Dermis microvascular lymphatic vessel endothelial cell (primary cell): ENCODE measurements around the gene MAMDC2. TPM values are rescaled to one million over a fixed set of nuclear protein-coding genes. Genes with fewer than 3 reads are reported as not detected.

Experiments
- DNase-seq, 2 donors: peaks; one replicate each; pipeline versions ENCODE4 v3.0.0 to v3.0.0-alpha.2; 2010; ENCODE audit warnings: low read depth in 2 of 2
- total RNA-seq: library from RNA; depleted of rRNA; stranded (reverse); fragments of >200 nt; gene quantifications from 2 replicates; pipeline ENCODE4 v1.2.1, GENCODE V29; 2014

Gene MAMDC2, protein sequence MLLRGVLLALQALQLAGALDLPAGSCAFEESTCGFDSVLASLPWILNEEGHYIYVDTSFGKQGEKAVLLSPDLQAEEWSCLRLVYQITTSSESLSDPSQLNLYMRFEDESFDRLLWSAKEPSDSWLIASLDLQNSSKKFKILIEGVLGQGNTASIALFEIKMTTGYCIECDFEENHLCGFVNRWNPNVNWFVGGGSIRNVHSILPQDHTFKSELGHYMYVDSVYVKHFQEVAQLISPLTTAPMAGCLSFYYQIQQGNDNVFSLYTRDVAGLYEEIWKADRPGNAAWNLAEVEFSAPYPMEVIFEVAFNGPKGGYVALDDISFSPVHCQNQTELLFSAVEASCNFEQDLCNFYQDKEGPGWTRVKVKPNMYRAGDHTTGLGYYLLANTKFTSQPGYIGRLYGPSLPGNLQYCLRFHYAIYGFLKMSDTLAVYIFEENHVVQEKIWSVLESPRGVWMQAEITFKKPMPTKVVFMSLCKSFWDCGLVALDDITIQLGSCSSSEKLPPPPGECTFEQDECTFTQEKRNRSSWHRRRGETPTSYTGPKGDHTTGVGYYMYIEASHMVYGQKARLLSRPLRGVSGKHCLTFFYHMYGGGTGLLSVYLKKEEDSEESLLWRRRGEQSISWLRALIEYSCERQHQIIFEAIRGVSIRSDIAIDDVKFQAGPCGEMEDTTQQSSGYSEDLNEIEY
- total RNA-seq = 0.89 and 3.1 TPM in 2 replicates

DNA sequence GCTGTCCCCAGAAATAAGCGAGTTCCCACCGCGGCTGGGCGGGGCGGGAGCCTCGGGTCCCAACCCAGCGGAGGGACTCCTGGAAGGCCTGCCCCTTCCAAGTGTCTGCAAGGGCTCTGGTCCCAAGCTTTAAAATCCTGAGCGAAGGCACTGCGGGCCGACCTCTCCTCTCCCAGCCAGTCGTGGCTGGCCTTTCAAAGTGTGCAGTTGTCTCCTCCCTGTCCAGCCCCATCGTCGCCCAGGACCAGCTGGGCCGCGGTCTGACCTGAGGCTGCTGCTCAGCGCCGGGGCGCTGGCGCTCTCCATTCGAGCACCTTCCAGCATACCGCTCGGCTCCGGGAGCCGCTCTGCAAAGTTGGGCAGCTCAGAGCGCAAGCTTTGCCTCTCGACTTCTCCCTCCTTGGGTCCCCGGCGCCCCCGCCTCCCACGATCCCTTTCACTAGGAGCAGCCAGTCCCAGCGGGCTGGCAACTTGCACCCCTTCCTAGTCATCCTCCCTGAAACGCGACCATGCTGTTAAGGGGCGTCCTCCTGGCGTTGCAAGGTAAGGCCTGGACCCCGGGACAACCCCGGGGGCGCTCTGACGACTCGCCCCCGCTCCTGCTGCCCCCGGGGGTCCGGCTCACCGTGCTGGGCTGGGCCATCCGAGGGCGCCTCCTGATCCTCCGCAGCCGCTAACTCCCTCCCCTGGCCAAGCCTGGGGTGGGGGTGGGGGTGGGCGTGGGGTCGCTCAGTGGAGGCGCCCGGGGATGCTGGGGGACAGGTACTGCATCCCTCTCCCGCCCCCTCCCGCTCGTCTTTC, at the start of gene MAMDC2:
MAMDC2 (plus strand) TSS at position 160 of the 801 bp plus-strand sequence; CDS start at position 510, 350 bp downstream.
- DNase-seq = peak in 1 of 2 donors; percentile 41

DNA sequence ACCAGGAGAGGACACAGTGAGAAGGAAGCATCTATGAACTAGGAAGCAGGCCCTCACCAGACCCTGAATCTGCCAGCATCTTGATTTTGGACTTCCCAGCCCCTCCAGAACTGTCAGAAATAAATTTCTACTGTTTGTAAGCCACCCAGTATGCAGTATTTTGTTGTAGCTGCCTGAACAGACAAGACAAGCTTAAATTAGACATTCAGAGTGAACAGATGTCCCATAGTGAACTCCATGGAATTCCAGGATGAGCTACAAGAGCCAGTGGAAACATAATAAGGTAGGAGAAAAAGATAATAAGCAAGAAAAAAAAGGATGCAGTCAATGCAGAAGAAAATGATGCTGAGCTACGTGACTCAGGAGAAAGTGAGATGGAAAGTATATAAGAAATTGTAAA, 47.8 kb upstream of the MAMDC2 start:
- no peak for DNase-seq

DNA sequence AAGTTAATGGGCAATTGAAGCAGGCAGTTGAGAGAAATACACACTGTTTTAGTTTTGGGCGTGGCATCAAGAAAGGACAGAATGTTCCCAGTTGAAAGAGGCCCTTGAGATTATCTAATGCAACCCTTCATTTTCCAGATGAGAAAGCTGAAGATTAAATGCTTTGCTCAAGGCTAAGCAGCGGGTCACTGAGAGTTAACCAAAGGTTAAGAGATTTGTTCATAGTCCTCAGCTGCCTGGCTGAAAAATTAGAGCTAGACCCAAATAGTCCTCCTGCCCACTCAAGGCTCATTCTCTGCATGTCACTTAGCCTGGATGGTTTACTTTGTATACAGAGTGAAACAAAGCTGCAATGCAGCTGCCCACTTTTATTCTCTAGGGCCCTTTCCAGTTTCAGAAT, 46.7 kb upstream of the MAMDC2 start:
- no peak for DNase-seq

DNA sequence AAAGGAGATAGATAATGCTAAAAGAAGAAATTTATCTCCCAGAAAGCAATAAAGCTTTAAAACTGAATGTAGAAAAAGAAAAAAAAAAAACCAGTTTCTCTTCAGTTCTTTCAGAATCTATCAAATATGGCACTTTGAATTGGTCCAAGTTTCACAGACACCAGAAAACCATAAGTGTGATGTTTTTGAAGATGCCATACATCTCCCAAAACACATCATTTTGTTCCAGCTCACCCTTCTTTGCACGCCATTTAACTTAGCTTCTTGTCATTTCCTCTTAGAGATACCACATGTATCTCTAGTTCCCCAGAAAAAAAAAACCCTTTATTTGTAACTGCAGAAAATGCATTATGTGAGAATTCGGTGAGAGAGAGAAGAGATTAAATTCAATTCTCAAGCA, 46.1 kb upstream of the MAMDC2 start:
- DNase-seq = no peak

DNA sequence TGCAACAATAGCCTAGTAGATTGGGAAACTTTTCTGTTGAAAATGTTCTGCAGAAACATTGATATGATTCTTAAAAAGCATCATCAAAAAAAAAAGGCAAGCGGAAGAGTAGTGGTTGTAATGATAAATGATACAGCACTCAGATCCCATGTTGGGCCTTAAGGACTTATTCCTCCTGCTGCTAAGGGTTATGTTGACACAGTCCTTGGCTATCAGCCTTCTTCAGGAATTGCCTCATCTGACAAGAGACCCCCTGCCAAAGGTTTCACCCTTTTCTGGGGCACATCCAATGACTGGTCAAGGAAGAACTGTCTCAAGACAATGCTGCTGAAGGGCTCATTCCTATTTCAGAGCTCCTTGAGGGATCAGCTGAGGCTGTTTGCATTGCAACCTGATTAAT, 44.3 kb upstream of the MAMDC2 start:
- no peak for DNase-seq

DNA sequence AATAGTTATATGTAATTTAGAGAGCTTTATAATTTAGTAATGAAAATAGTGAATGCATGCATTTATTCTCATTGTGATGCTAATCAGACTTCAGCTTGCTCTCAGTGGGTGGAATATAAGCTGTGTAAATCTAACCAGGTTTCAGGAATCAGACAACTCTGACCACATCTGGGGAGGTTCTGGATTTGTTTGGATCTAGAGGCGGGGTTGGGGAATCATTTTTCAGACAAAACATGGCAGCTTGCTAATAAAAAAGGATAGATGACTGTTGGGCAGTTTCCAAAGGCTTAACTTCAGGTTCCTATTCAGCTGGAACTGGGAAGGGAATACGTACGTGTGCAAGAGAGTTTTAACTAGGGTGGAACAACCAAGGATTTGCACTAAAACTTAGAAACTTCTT, 43.2 kb upstream of the MAMDC2 start:
- DNase-seq = no peak

DNA sequence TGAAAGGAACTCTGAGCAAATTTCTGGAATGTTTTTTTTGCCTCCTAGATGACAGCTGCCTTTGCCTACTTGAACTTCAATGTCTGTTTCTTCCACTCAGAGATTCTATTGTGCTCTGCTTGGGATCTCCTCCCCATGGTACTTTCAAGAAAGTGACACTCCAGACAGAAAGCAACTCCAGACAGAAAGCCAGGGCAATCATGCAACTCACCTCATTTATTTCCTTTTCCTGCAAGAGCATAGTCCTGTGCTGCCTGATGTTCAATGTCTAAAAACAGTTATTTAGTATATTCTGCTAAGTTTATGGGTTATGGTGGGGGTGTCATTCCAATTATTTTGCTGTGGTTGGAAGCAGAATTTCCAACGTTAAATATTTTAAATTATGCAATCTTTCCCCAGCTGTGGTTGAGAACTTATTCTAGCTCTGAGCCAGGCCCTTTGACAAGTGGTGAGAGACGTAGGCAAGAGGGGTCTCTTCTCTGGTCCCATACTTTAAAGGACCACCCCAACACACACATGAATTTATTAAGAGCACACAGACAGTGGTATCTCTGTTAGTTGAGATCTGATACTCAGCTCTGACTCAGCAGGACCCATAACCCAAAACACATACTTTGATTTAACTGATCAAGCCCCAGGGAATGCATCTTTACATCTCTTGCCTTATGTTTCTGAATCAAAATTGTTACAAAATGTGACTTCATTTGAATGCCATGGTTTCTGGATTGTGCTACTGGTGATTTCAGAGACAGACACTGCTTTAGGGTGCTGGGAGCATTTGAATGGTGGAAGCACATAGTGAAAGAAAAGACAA, 39.5 kb upstream of the MAMDC2 start:
- peak in 1 of 2 donors; percentile 19 for DNase-seq

DNA sequence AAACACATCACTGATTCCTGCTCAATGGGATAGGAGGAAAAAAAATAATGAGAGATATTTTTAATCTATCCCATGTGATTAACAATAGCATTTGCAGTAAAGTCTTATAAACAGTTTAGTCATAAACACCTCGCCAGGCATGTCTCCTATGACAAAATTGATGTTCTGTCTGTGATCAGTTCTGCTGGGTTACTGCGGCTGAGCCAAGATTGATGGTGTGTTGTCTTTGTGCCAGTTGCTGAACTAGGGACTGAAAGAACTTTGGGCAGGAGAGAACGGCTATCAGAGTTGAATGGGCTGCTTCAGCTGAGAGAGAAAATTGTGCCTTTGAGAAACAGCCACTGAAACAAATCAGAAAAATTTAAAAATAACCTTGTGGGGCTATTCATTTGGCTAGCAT, 37.3 kb upstream of the MAMDC2 start:
- DNase-seq = no peak

DNA sequence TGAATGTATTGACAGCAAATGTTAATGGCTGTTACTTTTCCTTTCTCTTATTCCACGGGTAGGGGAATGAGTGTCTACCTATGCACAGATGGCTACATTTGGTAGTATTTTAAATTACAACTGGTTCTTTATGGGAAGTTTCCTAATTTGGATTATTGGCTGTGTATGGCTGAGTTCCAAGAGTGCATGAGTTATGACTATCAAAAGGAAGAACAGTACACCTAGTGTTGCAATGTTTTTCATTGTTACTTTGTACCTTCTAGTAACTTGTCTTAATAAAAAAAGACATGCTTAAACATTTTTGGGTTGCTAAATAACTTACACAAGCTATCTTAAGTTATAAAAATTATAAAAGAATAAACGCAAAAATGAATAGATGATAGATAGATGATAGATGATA, 35.8 kb upstream of the MAMDC2 start:
- DNase-seq = no peak

DNA sequence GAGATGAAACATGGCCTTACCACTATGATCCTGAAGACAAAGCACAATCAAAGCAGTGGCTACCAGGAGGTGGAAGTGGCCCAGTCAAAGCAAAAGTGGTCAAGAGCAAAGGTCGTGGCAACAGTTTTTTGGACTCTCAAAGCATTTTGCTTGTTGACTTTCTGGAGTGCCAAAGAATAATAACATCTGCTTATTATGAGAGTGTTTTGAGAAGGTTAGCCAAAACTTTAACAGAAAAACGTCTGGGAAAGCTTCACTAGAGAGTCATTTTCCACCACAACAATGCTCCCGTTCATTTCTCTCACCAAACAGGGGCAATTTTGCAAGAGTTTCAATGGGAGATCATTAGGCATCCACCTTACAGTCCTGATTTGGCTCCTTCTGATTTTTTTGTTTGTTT, 33.6 kb upstream of the MAMDC2 start:
- DNase-seq = no peak

DNA sequence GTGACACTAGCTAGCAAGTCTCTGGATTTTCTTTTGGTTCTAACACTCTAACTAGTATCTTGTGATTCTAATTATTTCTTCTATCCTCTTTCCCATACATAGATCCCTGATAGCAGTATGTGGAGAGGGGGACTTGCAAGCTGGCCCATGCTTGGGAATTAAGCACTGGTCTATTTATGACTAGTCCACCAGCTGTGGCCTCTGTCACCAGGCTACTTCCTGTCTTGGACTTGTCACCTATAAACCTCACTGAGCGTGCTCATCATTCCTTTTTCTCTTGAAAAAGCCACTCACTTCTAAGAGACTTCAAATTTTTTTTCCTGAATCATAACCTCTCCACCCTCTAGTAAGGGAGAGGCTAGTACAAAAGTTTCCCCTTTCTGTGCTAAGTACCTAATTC, 32.3 kb upstream of the MAMDC2 start:
- no peak for DNase-seq

DNA sequence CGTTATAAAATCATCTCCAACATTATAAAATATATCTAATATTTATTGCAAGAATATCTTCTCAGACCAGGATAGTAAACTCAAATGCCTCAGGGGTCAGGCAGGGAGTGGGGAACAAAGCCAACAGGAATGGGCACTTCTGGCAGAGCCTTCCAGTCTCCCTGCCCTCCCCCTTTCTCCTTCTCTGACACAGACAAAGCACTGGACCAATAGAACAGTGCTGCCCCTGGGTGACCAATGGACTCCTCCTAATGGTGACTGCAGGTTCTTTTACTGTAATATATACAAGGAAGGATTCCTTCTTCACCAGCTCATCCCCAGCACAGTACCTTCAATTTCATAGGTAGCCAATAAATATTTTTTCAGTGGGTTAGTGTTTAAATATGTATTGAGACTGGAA, 31.1 kb upstream of the MAMDC2 start:
- no peak for DNase-seq

DNA sequence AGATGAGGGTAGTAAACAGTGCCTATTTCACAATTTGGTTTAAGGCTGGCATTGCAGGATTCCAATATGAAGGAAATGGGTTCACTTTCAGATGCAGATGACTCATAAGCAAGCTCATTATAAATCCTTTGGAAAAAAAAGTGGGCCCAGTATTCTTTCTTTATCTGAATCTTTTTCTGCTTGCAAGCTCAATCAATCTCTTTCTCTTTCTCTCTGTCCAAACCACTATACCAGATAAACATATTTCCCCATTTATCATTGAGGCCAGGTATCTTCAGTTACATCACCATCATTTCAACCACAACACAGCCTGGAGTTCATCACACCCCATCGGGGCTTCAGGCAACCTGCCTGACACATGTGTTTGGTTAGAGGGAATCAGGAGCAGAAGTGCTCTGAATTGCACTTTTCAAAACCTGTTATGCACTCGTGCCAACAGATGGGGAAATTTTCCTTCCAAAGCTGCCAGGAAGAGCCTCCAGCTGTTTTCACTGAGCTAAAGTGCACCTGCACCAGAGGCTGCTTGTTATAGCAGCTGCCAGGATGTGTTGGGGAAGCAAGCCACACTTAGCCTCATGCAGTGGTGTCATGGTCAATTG, 30.0 kb upstream of the MAMDC2 start:
- peak; percentile 7 to 18 for DNase-seq

DNA sequence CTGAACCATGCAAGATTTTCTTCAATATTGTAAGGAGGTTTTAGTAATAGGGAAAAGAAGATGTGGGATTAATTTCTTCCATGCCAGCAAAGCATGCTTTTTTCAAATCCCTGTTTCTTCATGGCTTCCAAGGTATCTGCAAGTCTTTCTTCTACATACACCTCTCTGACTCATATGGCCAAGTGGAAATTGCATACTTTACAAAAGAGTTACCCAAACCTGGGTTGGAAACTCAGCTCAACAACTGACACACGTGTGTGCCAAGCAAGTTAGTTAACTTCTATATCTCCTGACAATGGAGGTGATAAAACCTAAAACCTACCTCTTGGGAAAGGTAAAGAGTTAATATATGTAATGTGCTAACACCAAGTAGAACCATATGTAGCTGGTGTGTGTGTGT, 28.5 kb upstream of the MAMDC2 start:
- DNase-seq = no peak

DNA sequence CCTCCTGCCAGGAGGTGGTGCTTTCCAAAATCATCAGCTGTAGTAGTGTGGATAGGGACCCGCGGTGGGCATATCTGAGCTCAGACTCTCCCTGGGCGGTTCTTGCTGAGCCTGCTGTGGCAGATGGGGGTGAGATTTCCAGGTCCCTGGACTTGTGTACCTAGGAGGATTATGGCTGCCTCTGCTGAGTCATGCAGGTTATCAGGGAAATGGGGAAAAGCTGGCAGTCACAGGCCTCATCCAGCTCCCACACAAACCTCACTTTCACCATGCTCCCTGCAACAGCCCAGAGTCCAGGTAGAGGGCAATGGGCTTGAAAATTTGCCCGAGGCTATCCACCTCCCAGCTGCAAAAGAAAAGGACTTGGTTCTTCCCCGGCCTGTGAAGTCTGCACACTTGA, 23.4 kb upstream of the MAMDC2 start:
- no peak for DNase-seq

DNA sequence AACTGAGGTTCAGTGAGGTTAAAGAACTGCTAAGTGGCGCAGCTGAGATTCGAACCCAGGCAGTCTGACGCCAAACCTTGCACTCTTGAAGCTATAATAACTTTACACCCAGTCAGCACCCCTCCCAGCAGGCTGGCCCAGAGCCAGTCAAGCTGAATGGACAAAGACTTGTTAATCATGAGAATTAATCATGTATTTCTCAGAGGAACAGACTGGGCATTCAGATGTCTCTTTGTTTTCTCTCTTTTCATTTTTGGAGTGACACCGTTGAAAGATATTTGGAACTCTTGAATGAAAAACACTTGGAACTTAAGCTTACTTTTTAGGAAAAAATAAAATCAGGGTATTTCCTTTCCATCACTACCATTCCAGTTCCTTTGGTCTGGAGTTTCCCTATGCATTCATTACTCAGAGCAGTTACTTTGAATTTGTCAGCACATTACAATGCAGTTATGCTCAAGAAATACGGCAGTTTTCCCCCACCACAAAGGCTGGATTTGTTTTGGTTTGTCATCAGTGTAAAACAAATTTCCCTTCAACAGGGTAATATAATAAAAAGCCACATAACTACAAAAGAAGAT, 22.6 kb upstream of the MAMDC2 start:
- DNase-seq = peak in 1 of 2 donors; percentile 85

DNA sequence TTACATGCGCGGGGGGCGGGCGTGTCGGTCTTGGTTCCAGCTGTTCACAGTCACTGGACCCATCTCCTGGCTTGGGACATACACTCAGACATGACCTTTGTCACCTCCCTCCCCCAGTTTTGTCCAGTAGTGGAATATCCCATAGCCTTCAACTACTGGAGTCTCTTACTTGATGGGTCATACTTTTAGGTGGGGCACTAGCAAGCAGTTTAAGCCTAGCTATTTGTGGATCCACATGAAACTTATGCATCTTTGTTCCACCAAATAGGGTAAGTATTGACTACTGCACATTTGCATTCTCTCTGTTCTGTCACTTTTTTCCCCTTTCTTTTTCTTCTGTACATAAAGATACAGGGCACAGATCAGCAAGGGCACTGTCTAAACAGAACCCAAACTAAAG, 15.4 kb upstream of the MAMDC2 start:
- no peak for DNase-seq

DNA sequence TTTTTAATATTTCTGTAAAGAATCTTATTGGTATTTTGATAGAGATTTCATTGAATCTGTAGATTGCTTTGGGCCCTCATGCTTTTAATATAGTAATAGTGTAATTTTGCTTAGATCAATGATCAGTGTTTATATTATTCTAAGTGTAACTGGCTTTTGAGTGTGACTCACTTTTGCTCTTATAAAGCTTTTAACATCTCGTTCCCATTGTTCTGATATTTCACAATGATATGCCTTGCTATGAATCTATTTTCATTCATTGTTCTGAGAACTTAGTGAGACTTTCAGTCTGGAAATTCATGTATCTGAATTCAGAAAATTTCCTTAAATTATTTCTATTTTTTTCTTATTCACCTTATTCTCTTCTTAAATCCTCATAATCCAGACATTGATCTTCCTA, 13.5 kb upstream of the MAMDC2 start:
- DNase-seq = peak in 1 of 2 donors; percentile 70

DNA sequence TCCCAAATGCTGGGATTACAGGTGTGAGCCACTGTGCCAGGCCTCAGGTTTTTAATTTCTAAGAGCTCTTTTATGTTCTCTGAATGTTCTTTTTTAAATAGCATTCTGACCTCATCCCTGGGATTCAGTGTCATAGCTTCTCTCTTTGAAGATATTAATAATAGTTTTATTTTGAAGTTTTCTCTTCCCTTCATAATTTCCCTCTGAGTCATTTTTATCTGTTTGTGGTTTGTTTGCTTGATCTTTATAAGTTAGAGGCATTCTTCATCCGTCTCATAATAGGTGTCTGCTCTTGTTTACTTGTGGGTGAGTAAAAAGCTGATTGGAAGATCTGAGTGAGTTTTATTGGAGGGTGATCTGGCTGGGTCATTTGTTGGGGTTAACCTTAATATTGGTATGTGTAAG, 12.5 kb upstream of the MAMDC2 start:
- DNase-seq = peak in 1 of 2 donors; percentile 33

DNA sequence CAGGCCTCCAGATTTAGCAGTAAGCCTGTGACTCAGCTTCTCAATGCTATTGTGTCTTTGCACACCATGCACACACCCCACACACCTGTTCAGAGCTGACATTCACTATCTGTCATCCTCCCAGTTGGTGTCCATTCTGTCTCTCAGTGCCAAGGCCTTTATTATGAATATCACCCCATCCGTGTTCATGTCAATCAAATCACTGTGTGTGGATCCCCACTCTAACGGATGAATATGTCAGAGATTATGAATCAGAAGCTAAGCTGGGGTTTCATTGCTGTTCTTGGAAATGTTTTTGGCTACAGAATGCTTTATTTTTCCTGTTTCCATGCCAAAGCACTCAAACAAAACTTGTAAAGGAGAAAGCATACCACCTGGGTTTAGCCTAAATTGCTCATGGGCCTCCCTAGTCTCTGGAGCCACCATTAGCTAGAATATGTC, 9.4 kb upstream of the MAMDC2 start:
- no peak for DNase-seq

DNA sequence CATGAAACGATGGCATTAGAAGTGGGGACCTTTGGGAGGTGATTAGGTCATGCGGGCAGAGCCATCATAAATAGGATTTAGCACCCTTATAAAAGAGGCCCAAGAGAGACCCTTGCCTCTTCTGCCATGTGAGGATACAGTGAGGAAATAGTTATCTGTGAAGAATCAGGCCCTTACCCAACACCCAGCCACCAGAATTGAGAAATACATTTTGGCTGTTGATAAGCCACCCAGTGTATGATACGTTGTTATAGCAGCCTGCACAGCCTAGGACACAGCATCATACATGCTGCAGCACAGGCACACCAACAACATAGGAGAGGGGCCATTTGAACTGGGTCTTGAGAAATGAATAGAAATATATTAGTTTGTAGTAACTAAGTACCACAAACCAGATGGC, 8.0 kb upstream of the MAMDC2 start:
- no peak for DNase-seq
